Heart left ventricle (tissue), 13 donors: ENCODE data around the gene SH3RF3.

ENCODE experiments used
- CTCF ChIP-seq, 12 donors: fragments of 200-600 bp; sonication (generic) in 4 of 12; IDR thresholded peaks; one replicate each; pipeline versions ENCODE4 v1.5.0 to v1.8.0; 2018 to 2022; ENCODE audit warnings: antibody characterized with exemption in 12 of 12, mild to moderate bottlenecking in 5 of 12
- POLR2A ChIP-seq, 2 donors: fragments of 450-650 bp; IDR thresholded peaks; one replicate each; pipeline ENCODE4 v1.6.1; 2017; ENCODE audit warnings: antibody characterized with exemption in 2 of 2, mild to moderate bottlenecking in 2 of 2, moderate library complexity in 2 of 2
- donor health status: ischemic (EF 13 %, LVEDD 7.1; RV severe dilation, severe dysfunction).
- donor health status: DM: no; HTN: yes; CAD: no.
- donor health status: DM: no; HTN: no; CAD: no.
- donor health status: ischemic (EF 25% LVEDD 6.9; RV normal size, moderate dysfunction).
- donor health status: ischemic (EF 25% LVEDD 5.7; RV mildly dilated, moderate dysfunction).
- donor health status: ischemic (EF 35%, LVEDD 5.7; RV mildly dilated, moderate dysfunction).
- donor health status: nonischemic (EF 11% LVEDD 7.7; RV severe dilation, severe dysfunction).
- donor health status: DM: yes; HTN: yes; CAD: no.
- donor health status: PGD.
- donor health status: ischemic (EF 29% LVEDD 5.4; RV normal size, mild dysfunction).
- donor health status: nonischemic (EF 23%, LVEDD 6.1; RV moderate dilation, normal function).

GRCh38 chr2:109200616-109201464 is 71.8 kb downstream of the SH3RF3 start:
- TF ChIP-seq POLR2A (IDR thresholded peaks at IDR 0.05) = no peak
- TF ChIP-seq CTCF (IDR thresholded peaks at IDR 0.05) = no peak
